DMS153 treated with DMSO at 0.1 percent for 48 hours (cell line): ENCODE measurements around the gene RAD23B.
"Not testable (repeated sequence)": the region's sequence is repeated elsewhere in the genome, so short reads cannot be mapped to it uniquely, and the experiment has no call there.

Source experiments
- DNase-seq: peaks from one replicate; lab custom pipeline; 2025; ENCODE audit not compliant: unreplicated experiment; lab: John Stamatoyannopoulos, UW

The RAD23B gene

DNA sequence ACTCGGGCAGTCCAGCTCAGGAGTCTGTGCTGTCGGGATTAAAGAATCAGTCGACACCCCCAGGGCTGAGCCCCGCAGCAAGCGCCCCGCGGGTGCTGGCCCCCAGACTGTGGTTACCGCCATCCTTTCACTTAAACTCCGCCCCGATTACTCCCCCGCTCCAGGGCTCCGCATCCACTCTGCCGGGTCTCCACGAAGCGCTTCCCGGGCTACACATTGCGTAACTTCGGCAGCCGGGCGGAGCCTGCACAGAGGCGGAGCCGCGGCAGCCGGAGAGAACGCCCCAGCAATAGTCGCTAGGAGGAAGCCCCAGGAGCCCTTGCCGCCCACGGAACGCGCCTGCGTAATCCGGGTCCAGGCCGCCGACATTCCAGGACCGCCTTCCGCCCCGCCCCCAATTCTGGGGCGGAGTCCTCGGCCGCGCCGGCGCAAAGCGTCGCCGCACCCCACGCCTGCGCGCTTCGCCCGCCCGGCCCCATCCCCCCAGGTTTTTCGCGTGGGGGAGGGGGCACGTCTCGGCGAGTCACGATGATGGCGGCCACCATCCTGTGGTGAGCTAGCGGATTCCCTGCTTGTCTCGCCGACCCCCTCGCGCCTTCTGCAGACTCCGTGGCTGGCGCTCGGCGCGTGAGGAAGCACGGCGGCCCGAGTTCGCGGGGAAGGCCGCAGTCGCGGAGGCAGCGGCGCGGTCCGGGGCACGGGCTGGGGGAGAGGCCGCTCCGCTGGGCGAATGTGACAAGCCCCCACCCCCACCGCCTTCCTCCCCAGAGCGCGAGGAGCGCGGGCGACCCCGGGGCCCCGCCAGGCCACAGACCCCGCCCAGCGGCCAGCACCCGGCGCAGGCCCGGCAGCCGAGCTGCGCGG lies at the start of gene RAD23B:
RAD23B (plus strand) TSS at position 521 of the 864 bp plus-strand sequence. CDS start 351 bp downstream, outside the sequence.
- DNase-seq, result peak; percentile 91

- no peak for DNase-seq
Observed at GRCh38 chr9:107235765-107236442, 47.2 kb upstream of the RAD23B start.

DNA sequence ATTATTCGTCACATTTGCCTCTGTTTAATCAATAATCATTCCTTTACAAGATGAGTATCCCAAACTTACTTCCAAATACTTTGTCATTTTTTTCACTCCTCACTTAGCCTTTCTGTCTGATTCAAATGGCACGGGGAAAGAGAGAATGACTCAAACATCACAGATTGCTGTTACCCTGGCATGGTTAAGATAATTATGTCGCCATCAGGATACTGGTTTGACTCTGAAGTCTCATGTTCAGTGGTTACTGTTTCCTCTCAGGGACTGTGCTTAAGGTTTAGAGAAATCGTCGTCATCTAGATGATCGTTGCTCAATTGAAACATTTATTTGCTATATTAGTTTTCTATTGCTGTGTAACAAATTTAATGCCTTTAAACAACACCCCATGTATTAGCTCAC lies 45.2 kb upstream of the RAD23B start:
- no peak for DNase-seq

DNA sequence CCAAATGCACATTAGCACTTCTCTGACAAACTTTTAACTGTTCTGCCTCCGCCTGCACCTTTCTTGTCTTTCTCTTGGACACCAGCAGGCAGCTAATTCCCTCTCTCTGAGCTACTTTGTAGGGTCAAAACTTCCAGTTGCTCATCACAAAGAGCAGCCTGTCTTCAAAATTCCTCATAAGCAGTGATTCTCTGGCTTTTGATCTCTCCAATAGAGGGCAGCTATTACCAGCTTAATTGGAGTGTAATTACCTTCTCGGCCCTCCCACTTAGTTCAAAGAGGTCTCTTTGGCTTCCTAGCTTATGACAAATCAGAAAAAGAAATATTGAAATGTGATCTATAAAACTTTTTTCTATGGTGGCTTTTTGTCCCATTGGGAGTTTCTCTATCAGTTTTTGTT lies 43.6 kb upstream of the RAD23B start:
- DNase-seq, result no peak

- no peak for DNase-seq
Observed at GRCh38 chr9:107240260-107240659, 42.8 kb upstream of the RAD23B start.

- DNase-seq, result peak; percentile 36
Observed at GRCh38 chr9:107242073-107243030, 40.7 kb upstream of the RAD23B start.

- DNase-seq, result peak; percentile 69
Observed at GRCh38 chr9:107243742-107244141, 39.3 kb upstream of the RAD23B start.

GRCh38 chr9:107246259-107247254 lies 36.5 kb upstream of the RAD23B start:
- DNase-seq, result no peak

- no peak for DNase-seq
Observed at GRCh38 chr9:107248714-107249113, 34.4 kb upstream of the RAD23B start.

DNA sequence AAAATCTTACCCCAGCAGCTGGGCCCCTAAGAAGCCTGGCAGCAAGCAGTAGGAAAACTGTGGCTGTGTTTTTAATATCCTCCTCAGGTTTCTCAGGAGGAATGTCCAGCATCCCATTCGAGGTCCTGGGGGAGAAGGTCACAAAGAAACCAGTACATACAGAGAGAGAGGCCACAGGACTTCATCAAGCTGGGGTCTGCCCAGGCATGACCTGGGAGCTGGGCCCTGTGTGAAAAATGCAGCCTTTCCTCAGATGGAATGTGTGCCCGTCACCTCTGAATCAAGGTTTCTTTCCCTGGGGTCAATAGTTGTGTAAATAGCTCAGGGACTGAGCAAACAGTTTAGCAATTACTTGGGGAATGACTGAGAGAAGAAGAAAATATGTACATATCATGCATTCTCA lies 33.9 kb upstream of the RAD23B start:
- DNase-seq, result no peak

DNA sequence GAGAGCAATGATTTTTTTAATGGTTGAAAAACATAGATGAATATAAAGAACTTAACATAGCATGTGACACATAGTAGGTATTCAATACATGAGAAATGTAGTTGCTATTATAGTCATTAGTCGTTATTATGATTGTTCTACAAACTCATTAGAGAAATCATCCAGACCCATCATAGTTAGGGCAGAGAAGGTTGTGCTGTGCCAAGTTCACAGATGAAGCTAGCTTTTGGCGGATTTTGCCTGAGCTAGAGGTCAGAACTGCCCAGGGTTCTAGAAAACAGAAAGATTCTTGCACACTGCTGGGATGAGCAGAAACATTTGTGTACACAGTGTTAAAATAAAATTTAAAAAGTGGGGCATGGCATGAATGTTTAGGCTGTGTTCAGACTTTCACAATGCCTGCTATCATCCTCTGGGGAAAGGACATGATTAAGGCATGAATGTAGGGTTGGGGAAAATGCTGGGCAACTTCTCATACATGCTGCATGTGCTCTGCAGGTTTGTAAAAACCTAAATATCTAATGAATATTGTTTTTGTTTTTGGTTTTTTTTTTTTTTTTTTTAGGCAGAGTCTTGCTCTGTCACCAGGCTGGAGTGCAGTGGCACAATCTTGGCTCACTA lies 33.3 kb upstream of the RAD23B start:
- DNase-seq, result no peak

GRCh38 chr9:107251756-107252322 lies 31.2 kb upstream of the RAD23B start:
- DNase-seq, result no peak

DNA sequence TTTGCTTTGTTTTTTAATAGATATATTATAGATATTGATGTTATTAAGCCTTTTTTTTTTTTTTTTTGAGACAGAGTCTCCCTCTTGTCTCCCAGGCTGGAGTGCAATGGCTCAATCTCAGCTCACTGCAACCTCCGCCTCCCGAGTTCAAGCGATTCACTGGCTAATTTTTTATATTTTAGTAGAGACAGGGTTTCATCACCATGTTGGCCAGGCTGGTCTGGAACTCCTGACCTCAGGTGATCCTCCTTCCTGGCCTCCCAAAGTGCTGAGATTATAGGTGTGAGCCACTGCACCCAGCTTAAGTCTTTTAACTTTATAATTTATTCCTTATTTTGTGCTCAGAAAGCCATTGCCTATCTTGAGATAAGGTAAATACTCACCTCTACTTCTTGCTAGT lies 24.2 kb upstream of the RAD23B start:
- DNase-seq, result no peak

DNA sequence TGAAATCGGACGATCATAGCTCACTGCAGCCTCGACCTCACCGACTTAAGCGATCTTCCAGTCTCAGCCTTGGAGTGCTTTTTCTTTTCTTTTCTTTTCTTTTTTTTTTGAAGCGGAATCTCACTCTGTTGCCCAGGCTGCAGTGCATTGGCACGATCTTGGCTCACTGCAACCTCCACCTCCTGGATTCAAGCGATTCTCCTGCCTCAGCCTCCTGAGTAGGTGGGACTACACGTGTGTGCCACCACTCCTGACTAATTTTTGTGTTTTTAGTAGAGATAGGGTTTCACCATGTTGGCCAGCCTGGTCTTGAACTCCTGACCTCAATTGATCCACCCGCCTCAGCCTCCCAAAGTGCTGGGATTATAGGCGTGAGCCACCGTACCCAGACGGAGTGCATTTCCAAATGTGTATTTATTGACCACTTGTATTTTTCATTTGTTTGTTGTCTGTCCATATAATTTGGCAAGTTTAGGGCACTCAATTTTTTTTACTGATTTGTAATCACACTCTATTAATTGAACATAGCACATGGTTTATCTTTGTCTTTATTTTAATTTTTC lies 23.2 kb upstream of the RAD23B start:
- DNase-seq, result not testable (repeated sequence)

DNA sequence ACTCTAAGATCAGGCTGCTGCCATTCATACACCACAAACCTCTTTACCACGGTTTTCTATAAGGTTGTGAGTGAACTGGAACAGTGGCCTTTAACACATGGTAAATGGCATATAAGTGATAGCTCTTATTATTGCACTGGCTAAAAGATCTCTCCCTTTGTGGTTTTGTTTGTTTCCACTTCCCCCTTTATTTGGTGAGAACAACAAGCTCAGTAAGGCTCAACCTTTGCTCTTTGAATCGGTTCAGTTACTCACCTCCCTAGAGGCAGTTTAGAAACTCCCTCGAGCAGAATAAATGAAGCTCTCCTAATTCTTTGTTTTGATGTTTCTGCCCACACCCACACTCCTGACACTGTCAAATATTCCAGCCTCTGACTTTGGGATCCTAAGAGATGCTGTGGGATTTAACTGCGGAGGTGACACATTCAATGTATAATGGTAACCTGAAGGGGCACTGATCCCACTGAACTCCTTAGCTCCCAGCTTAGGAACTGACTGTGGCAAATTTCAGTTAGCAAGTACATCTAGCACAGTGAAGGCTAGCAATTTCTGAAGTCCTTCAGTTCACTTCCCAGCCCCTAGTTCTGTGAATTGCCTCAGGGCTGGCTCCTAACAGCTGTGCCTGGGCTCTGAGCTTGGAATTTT lies 22.5 kb upstream of the RAD23B start:
- DNase-seq, result peak; percentile 36

DNA sequence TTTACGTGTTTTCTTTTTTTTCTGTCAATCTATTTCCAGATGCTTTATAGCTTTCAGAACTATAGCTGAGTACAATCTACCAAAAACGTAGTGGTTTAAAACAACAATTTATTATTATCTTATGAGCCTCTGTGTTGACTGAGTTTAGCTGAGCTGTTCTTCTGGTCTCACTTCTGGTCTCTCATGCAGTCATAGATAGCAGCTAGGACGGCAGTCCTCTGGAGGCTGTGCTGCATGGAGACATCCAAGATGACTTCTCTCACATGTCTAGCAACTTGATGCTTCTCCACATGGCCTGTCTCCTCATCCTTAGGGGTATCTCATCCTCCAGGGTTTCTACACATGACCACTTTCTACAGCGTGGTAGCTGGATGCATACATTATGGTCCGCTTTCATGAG lies 22.0 kb upstream of the RAD23B start:
- DNase-seq, result no peak

- DNase-seq, result no peak
Observed at GRCh38 chr9:107263289-107263688, 19.8 kb upstream of the RAD23B start.

- no peak for DNase-seq
Observed at GRCh38 chr9:107266624-107267368, 16.3 kb upstream of the RAD23B start.
